ENCODE measurements around the gene VTA1. TPM values are rescaled to one million over a fixed set of nuclear protein-coding genes. Genes with fewer than 3 reads are reported as not detected.
A peak's percentile ranks its signal among the peaks of the same experiment; 100 is the strongest.

VTA1 gene
- total RNA-seq, 2 experiments from 2014 or later, result 37.9 to 51.0 TPM

- no peaks in the 10 kb centered on the region for H3K36me3 ChIP-seq (ENCODE audit: insufficient read depth, low read length)
- H3K4me1 ChIP-seq (ENCODE audit: insufficient read depth, low read length, poor library complexity, severe bottlenecking), result no peaks in the 10 kb centered on the region
- H3K79me2 ChIP-seq (ENCODE audit: insufficient read depth, low read depth, low read length), result no peaks in the 10 kb centered on the region
- ChIA-PET POLR2A (interaction anchor here (1.8 kb wide), 1 partner anchor 8 kb away, joined by 3 read pairs; no protein-coding TSS in a partner anchor), CTCF (ENCODE audit: unreplicated experiment) (no interaction called here)
- DNase-seq (ENCODE audit: low spot score), result peak; percentile 75
- BruUV-seq (replicated peaks), result no TSS peak
- no peak for TF ChIP-seq EZH2phosphoT487 (IDR thresholded peaks at IDR 0.05; ENCODE audit: borderline replicate concordance, low read depth, low read length)
- TF ChIP-seq CTCF (conservative IDR thresholded peaks at IDR 0.05; ENCODE audit: low read length), result peak; percentile 95
- intact Hi-C loops (cut with micrococcal nuclease; ENCODE audit: unreplicated experiment), result loop anchor here (5.0 kb wide), 1 partner anchor 120 kb away; no protein-coding TSS in a partner anchor
- H4K20me1 ChIP-seq (ENCODE audit: insufficient read depth, low read length), result no peaks in the 10 kb centered on the region
- H3K27ac ChIP-seq (ENCODE audit: low read depth, low read length, poor library complexity, severe bottlenecking), result no peak overlapping the region
- H3K9me2 ChIP-seq (ENCODE audit: insufficient read depth, low read length), result no peaks in the 10 kb centered on the region
- no peak overlapping the region for H3K4me3 ChIP-seq (ENCODE audit: low read depth, low read length, poor library complexity, severe bottlenecking)
- no peaks in the 10 kb centered on the region for H3K9me3 ChIP-seq (ENCODE audit: low read length)
- H3K4me2 ChIP-seq (ENCODE audit: low read length), result no peak overlapping the region
- no peak overlapping the region for H2AFZ ChIP-seq (ENCODE audit: low read length)
Measured at GRCh38 chr6:142112451-142113061, 34.5 kb upstream of the VTA1 start.

- no peaks in the 10 kb centered on the region for H3K36me3 ChIP-seq (ENCODE audit: insufficient read depth, low read length)
- intact Hi-C loops (cut with micrococcal nuclease; ENCODE audit: unreplicated experiment), result no loop called here
- no peak for DNase-seq (ENCODE audit: low spot score)
- BruUV-seq (replicated peaks), result no TSS peak
- H3K79me2 ChIP-seq (ENCODE audit: insufficient read depth, low read depth, low read length), result no peaks in the 10 kb centered on the region
- H3K9me2 ChIP-seq (ENCODE audit: insufficient read depth, low read length), result no peaks in the 10 kb centered on the region
- no peaks in the 10 kb centered on the region for H3K4me1 ChIP-seq (ENCODE audit: insufficient read depth, low read length, poor library complexity, severe bottlenecking)
- H3K4me2 ChIP-seq (ENCODE audit: low read length), result no peak overlapping the region
- TF ChIP-seq EZH2phosphoT487 (IDR thresholded peaks at IDR 0.05; ENCODE audit: borderline replicate concordance, low read depth, low read length), result no peak
- TF ChIP-seq CTCF (conservative IDR thresholded peaks at IDR 0.05; ENCODE audit: low read length), result no peak
- H3K27ac ChIP-seq (ENCODE audit: low read depth, low read length, poor library complexity, severe bottlenecking), result no peak overlapping the region
- no peaks in the 10 kb centered on the region for H3K9me3 ChIP-seq (ENCODE audit: low read length)
- CTCF ChIA-PET (ENCODE audit: unreplicated experiment), result no interaction called here
- no peak overlapping the region for H3K4me3 ChIP-seq (ENCODE audit: low read depth, low read length, poor library complexity, severe bottlenecking)
- no peaks in the 10 kb centered on the region for H4K20me1 ChIP-seq (ENCODE audit: insufficient read depth, low read length)
- POLR2A ChIA-PET, result interaction anchor here (0.7 to 0.9 kb wide), 3 partner anchors 13 to 22 kb away, joined by 3 read pairs; no protein-coding TSS in a partner anchor
- H2AFZ ChIP-seq (ENCODE audit: low read length), result no peak overlapping the region
Measured at GRCh38 chr6:142117366-142117765, 29.7 kb upstream of the VTA1 start.

- no peak for DNase-seq (ENCODE audit: low spot score)
- H4K20me1 ChIP-seq (ENCODE audit: insufficient read depth, low read length), result no peaks in the 10 kb centered on the region
- no TSS peak for BruUV-seq (replicated peaks)
- H3K36me3 ChIP-seq (ENCODE audit: insufficient read depth, low read length), result no peaks in the 10 kb centered on the region
- H3K4me1 ChIP-seq (ENCODE audit: insufficient read depth, low read length, poor library complexity, severe bottlenecking), result no peaks in the 10 kb centered on the region
- no peak overlapping the region for H3K4me3 ChIP-seq (ENCODE audit: low read depth, low read length, poor library complexity, severe bottlenecking)
- H3K79me2 ChIP-seq (ENCODE audit: insufficient read depth, low read depth, low read length), result no peaks in the 10 kb centered on the region
- POLR2A ChIA-PET, result no interaction called here
- no peak overlapping the region for H3K4me2 ChIP-seq (ENCODE audit: low read length)
- CTCF ChIA-PET (ENCODE audit: unreplicated experiment), result no interaction called here
- no peaks in the 10 kb centered on the region for H3K9me3 ChIP-seq (ENCODE audit: low read length)
- intact Hi-C loops (cut with micrococcal nuclease; ENCODE audit: unreplicated experiment), result no loop called here
- no peak overlapping the region for H3K27ac ChIP-seq (ENCODE audit: low read depth, low read length, poor library complexity, severe bottlenecking)
- no peak overlapping the region for H2AFZ ChIP-seq (ENCODE audit: low read length)
- H3K9me2 ChIP-seq (ENCODE audit: insufficient read depth, low read length), result no peaks in the 10 kb centered on the region
- no peak for TF ChIP-seq CTCF (conservative IDR thresholded peaks at IDR 0.05; ENCODE audit: low read length)
- TF ChIP-seq EZH2phosphoT487 (IDR thresholded peaks at IDR 0.05; ENCODE audit: borderline replicate concordance, low read depth, low read length), result no peak
Measured at GRCh38 chr6:142118328-142118727, 28.7 kb upstream of the VTA1 start.
